Measurements from ENCODE around the gene HIP1.

- TF ChIP-seq CTCF (IDR thresholded peaks at IDR 0.05; ENCODE audit: low read depth, low read length, poor library complexity, severe bottlenecking) (no peak), EZH2phosphoT487 (IDR thresholded peaks at IDR 0.05; ENCODE audit: borderline replicate concordance, low read length) (no peak)
Observed at GRCh38 chr7:75628055-75628454, 110.7 kb downstream of the HIP1 start.
